ENCODE data around the gene EMID1. TPM values are rescaled to one million over a fixed set of nuclear protein-coding genes. Genes with fewer than 3 reads are reported as not detected.

EMID1 gene
- total RNA-seq, 1 experiment from 2014 or later = 6.1 TPM

DNA sequence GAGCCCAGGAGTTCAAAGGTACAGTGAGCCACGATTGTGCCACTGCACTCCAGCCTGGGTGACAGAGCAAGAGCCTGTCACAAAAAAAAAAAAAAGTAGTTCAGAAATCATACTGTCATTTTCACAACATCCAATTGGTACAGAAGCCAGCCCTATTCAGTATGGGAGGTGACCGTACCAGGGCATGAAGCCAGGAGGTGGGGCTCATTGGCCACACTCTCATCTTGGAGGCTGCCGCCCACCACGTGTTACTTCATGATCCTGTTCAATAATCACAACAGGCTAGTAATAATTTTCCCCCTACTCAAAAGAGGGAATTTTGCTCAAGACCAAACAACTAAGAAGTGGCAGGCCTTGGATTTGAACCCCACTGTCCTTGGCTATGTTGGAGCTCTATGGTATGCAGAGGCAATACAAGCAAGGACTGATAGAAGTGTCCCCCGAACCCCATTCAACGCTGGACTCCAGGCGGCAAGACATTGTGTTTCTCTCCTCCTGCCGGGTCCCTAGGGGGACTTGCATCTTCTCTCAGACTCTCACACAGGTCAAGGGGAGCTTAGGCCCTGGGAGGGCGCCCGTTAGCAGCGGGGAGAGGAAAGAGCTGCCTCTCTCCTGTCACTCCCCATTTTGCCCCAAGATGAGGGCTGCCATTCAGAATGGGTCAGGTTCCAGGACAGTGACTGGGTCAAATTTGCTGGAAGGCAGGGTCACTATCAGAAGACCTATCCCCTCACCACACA, 40.2 kb upstream of the EMID1 start:
- Mint-ChIP-seq H3K4me3 (no peak overlapping the region), H3K36me3 (no peaks in the 10 kb centered on the region), H3K27me3 (ENCODE audit: low read depth) (no peaks in the 10 kb centered on the region; the same call in 1 of the 2 replicates), H3K27ac (no peak overlapping the region), H3K4me1 (no peaks in the 10 kb centered on the region), H3K9me3 (no peaks in the 10 kb centered on the region)
- DNase-seq (ENCODE audit: low spot score) (no peak), ATAC-seq (no peak)
- POLR2A ChIA-PET = no interaction called here
- TF ChIP-seq, protein P1, sequence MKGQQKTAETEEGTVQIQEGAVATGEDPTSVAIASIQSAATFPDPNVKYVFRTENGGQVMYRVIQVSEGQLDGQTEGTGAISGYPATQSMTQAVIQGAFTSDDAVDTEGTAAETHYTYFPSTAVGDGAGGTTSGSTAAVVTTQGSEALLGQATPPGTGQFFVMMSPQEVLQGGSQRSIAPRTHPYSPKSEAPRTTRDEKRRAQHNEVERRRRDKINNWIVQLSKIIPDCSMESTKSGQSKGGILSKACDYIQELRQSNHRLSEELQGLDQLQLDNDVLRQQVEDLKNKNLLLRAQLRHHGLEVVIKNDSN (CRISPR knock-in tag; IDR thresholded peaks at IDR 0.05) = no peak
- TF ChIP-seq AR (CRISPR knock-in tag; IDR thresholded peaks at IDR 0.05) (no peak), NR1H2 (CRISPR knock-in tag; IDR thresholded peaks at IDR 0.05) (no peak), ATF1 (CRISPR knock-in tag; IDR thresholded peaks at IDR 0.05) (no peak), GABPB1 (CRISPR knock-in tag; IDR thresholded peaks at IDR 0.05) (no peak), RORB (CRISPR knock-in tag; IDR thresholded peaks at IDR 0.05) (no peak), CREB1 (CRISPR knock-in tag; IDR thresholded peaks at IDR 0.05) (no peak), ZNF671 (CRISPR knock-in tag; IDR thresholded peaks at IDR 0.05) (no peak), ZNF396 (CRISPR knock-in tag; IDR thresholded peaks at IDR 0.05; ENCODE audit: borderline replicate concordance) (no peak)
- TF ChIP-seq, protein P2, sequence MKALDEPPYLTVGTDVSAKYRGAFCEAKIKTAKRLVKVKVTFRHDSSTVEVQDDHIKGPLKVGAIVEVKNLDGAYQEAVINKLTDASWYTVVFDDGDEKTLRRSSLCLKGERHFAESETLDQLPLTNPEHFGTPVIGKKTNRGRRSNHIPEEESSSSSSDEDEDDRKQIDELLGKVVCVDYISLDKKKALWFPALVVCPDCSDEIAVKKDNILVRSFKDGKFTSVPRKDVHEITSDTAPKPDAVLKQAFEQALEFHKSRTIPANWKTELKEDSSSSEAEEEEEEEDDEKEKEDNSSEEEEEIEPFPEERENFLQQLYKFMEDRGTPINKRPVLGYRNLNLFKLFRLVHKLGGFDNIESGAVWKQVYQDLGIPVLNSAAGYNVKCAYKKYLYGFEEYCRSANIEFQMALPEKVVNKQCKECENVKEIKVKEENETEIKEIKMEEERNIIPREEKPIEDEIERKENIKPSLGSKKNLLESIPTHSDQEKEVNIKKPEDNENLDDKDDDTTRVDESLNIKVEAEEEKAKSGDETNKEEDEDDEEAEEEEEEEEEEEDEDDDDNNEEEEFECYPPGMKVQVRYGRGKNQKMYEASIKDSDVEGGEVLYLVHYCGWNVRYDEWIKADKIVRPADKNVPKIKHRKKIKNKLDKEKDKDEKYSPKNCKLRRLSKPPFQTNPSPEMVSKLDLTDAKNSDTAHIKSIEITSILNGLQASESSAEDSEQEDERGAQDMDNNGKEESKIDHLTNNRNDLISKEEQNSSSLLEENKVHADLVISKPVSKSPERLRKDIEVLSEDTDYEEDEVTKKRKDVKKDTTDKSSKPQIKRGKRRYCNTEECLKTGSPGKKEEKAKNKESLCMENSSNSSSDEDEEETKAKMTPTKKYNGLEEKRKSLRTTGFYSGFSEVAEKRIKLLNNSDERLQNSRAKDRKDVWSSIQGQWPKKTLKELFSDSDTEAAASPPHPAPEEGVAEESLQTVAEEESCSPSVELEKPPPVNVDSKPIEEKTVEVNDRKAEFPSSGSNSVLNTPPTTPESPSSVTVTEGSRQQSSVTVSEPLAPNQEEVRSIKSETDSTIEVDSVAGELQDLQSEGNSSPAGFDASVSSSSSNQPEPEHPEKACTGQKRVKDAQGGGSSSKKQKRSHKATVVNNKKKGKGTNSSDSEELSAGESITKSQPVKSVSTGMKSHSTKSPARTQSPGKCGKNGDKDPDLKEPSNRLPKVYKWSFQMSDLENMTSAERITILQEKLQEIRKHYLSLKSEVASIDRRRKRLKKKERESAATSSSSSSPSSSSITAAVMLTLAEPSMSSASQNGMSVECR (CRISPR knock-in tag; IDR thresholded peaks at IDR 0.05; ENCODE audit: borderline replicate concordance) = no peak
- CTCF ChIA-PET = interaction anchor here (1.1 kb wide), 1 partner anchor 80 kb away, joined by 3 read pairs; no protein-coding TSS in a partner anchor

GRCh38 chr22:29166180-29166579, 39.5 kb upstream of the EMID1 start:
- DNase-seq (ENCODE audit: low spot score) = no peak
- CTCF ChIA-PET = interaction anchor here (1.1 kb wide), 1 partner anchor 79 kb away, joined by 3 read pairs; no protein-coding TSS in a partner anchor
- no peak for TF ChIP-seq ETV6 (CRISPR knock-in tag; IDR thresholded peaks at IDR 0.05)
- TF ChIP-seq AR (CRISPR knock-in tag; IDR thresholded peaks at IDR 0.05) = no peak
- no peak for TF ChIP-seq EMX1 (CRISPR knock-in tag; IDR thresholded peaks at IDR 0.05)
- TF ChIP-seq, protein P3, sequence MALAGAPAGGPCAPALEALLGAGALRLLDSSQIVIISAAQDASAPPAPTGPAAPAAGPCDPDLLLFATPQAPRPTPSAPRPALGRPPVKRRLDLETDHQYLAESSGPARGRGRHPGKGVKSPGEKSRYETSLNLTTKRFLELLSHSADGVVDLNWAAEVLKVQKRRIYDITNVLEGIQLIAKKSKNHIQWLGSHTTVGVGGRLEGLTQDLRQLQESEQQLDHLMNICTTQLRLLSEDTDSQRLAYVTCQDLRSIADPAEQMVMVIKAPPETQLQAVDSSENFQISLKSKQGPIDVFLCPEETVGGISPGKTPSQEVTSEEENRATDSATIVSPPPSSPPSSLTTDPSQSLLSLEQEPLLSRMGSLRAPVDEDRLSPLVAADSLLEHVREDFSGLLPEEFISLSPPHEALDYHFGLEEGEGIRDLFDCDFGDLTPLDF (CRISPR knock-in tag; IDR thresholded peaks at IDR 0.05) = no peak
- TF ChIP-seq HMGXB4 (CRISPR knock-in tag; IDR thresholded peaks at IDR 0.05) = no peak
- TF ChIP-seq SOX15 (CRISPR knock-in tag; IDR thresholded peaks at IDR 0.05) = no peak
- no peak for TF ChIP-seq NFE2L1 (CRISPR knock-in tag; IDR thresholded peaks at IDR 0.05)
- no peak for TF ChIP-seq ZNF232 (CRISPR knock-in tag; IDR thresholded peaks at IDR 0.05)
- no peak for TF ChIP-seq RORB (CRISPR knock-in tag; IDR thresholded peaks at IDR 0.05)
- no peak for TF ChIP-seq MYBL2 (CRISPR knock-in tag; IDR thresholded peaks at IDR 0.05)

More at GRCh38 chr22:29166180-29166579, 39.5 kb upstream of the EMID1 start:
- Mint-ChIP-seq H3K27ac (no peak overlapping the region), H3K4me3 (no peak overlapping the region), H3K36me3 (no peaks in the 10 kb centered on the region), H3K9me3 (no peaks in the 10 kb centered on the region), H3K4me1 (no peaks in the 10 kb centered on the region), H3K27me3 (ENCODE audit: low read depth) (no peaks in the 10 kb centered on the region; the same call in 1 of the 2 replicates)
- POLR2A ChIA-PET = no interaction called here
- no peak for ATAC-seq

All from WTC11 (cell line).